ENCODE measurements around the gene SHISA7. TPM values are rescaled to one million over a fixed set of nuclear protein-coding genes. Genes with fewer than 3 reads are reported as not detected.

The SHISA7 gene
- not detected for total RNA-seq
- long read RNA-seq, result 0 reads

GRCh38 chr19:55443045-55443823, at the start of gene SHISA7:
Gene SHISA7, minus strand, starts transcription at chr19:55443300. Its CDS starts 437 bp downstream, at chr19:55442863.
- no peak for ATAC-seq
- no peak for DNase-seq (ENCODE audit: missing footprints)
- intact Hi-C loops (cut with DNase I), result no loop called here

- ATAC-seq (no peak), DNase-seq (ENCODE audit: missing footprints) (peak; percentile 33)
- intact Hi-C loops (cut with DNase I), result no loop called here
Measured at GRCh38 chr19:55492362-55492944, 49.4 kb upstream of the SHISA7 start.

- DNase-seq (ENCODE audit: missing footprints), result peak; percentile 62
- ATAC-seq, result no peak
- intact Hi-C loops (cut with DNase I), result no loop called here
Measured at GRCh38 chr19:55491546-55492360, 48.7 kb upstream of the SHISA7 start.

GRCh38 chr19:55490478-55491432, 47.7 kb upstream of the SHISA7 start:
- ATAC-seq (no peak), DNase-seq (ENCODE audit: missing footprints) (peak; percentile 53)
- intact Hi-C loops (cut with DNase I), result no loop called here

- intact Hi-C loops (cut with DNase I), result no loop called here
- no peak for ATAC-seq
- DNase-seq (ENCODE audit: missing footprints), result peak; percentile 55
Measured at GRCh38 chr19:55489711-55490477, 46.8 kb upstream of the SHISA7 start.

- no peak for ATAC-seq
- peak; percentile 69 for DNase-seq (ENCODE audit: missing footprints)
- intact Hi-C loops (cut with DNase I), result no loop called here
Measured at GRCh38 chr19:55488986-55489710, 46.0 kb upstream of the SHISA7 start.

- peak; percentile 3 for ATAC-seq
- peak; percentile 78 for DNase-seq (ENCODE audit: missing footprints)
Measured at GRCh38 chr19:55487924-55488687, 45.0 kb upstream of the SHISA7 start, which contains the start of gene SSC5D. Gene SSC5D, plus strand, starts transcription at chr19:55488436. Its CDS starts 154 bp downstream, at chr19:55488590.

GRCh38 chr19:55486971-55487923, 44.1 kb upstream of the SHISA7 start:
- intact Hi-C loops (cut with DNase I), result no loop called here
- DNase-seq (ENCODE audit: missing footprints), result peak; percentile 81
- ATAC-seq, result peak; percentile 51

More at GRCh38 chr19:55487924-55488687, 45.0 kb upstream of the SHISA7 start, which contains the start of gene SSC5D:
- intact Hi-C loops (cut with DNase I), result no loop called here

- intact Hi-C loops (cut with DNase I), result no loop called here
- ATAC-seq (no peak), DNase-seq (ENCODE audit: missing footprints) (peak; percentile 70)
Measured at GRCh38 chr19:55486043-55486970, 43.2 kb upstream of the SHISA7 start.

- peak; percentile 67 for DNase-seq (ENCODE audit: missing footprints)
- no peak for ATAC-seq
- intact Hi-C loops (cut with DNase I), result no loop called here
Measured at GRCh38 chr19:55485439-55486011, 42.4 kb upstream of the SHISA7 start.

GRCh38 chr19:55484593-55485438, 41.7 kb upstream of the SHISA7 start, which contains the start of gene NAT14:
Gene NAT14, plus strand, starts transcription at chr19:55485188. Its CDS starts 521 bp downstream, at chr19:55485709.
- ATAC-seq (peak; percentile 37), DNase-seq (ENCODE audit: missing footprints) (peak; percentile 76)
- intact Hi-C loops (cut with DNase I), result no loop called here

- intact Hi-C loops (cut with DNase I), result no loop called here
- DNase-seq (ENCODE audit: missing footprints) (peak; percentile 57), ATAC-seq (no peak)
Measured at GRCh38 chr19:55483706-55484592, 40.8 kb upstream of the SHISA7 start.
